COLO829 (cell line): ENCODE data around the gene HYCC2.
A peak's percentile ranks its signal among the peaks of the same experiment; 100 is the strongest.
"Not testable (repeated sequence)": the region's sequence is repeated elsewhere in the genome, so short reads cannot be mapped to it uniquely, and the experiment has no call there.

Experiments used
- DNase-seq: peaks from one replicate; pipeline ENCODE4 v3.0.0; 2012; ENCODE audit warnings: low spot score

Gene HYCC2

GRCh38 chr2:201070948-201071478 is 458 bp downstream of the HYCC2 start:
- peak; percentile 34 for DNase-seq

GRCh38 chr2:201064797-201065329 is 6.6 kb downstream of the HYCC2 start:
- DNase-seq: no peak

- not testable (repeated sequence) for DNase-seq
Observed at GRCh38 chr2:201063516-201063915, 8.0 kb downstream of the HYCC2 start.

GRCh38 chr2:201059961-201060755 is 11.3 kb downstream of the HYCC2 start:
- DNase-seq: no peak

GRCh38 chr2:201058914-201059313 is 12.6 kb downstream of the HYCC2 start:
- DNase-seq: no peak

GRCh38 chr2:201057715-201058248 is 13.7 kb downstream of the HYCC2 start:
- no peak for DNase-seq

- DNase-seq: peak; percentile 19
Observed at GRCh38 chr2:201057087-201057521, 14.4 kb downstream of the HYCC2 start.

- DNase-seq: no peak
Observed at GRCh38 chr2:201049455-201049854, 22.0 kb downstream of the HYCC2 start.

GRCh38 chr2:201046881-201047280 is 24.6 kb downstream of the HYCC2 start:
- no peak for DNase-seq

GRCh38 chr2:201043050-201043449 is 28.4 kb downstream of the HYCC2 start:
- DNase-seq: not testable (repeated sequence)

GRCh38 chr2:201042451-201042850 is 29.0 kb downstream of the HYCC2 start:
- DNase-seq: not testable (repeated sequence)

GRCh38 chr2:201040867-201041628 is 30.4 kb downstream of the HYCC2 start:
- DNase-seq: no peak

- DNase-seq: no peak
Observed at GRCh38 chr2:201038855-201039254, 32.6 kb downstream of the HYCC2 start.

- DNase-seq: not testable (repeated sequence)
Observed at GRCh38 chr2:201038361-201038760, 33.1 kb downstream of the HYCC2 start.

- not testable (repeated sequence) for DNase-seq
Observed at GRCh38 chr2:201034355-201034754, 37.1 kb downstream of the HYCC2 start.

- DNase-seq: no peak
Observed at GRCh38 chr2:201024518-201024917, 47.0 kb downstream of the HYCC2 start.

GRCh38 chr2:201021914-201022313 is 49.6 kb downstream of the HYCC2 start:
- DNase-seq: no peak
